Muscle layer of colon (tissue), 2 donors: ENCODE data around the gene ATP6V1D.
"Not testable (repeated sequence)": the region's sequence is repeated elsewhere in the genome, so short reads cannot be mapped to it uniquely, and the experiment has no call there.

Experiments used
- H3K27ac ChIP-seq: one replicate; pipeline ENCODE4 v1.7.0; 2013; ENCODE audit warnings: low read depth, mild to moderate bottlenecking, low read length, moderate library complexity
- H3K27me3 ChIP-seq, 2 donors: one replicate each; pipeline ENCODE4 v1.7.0; 2013; ENCODE audit warnings: low read length in 2 of 2, mild to moderate bottlenecking in 2 of 2; ENCODE audit not compliant: insufficient read depth in 2 of 2, control insufficient read depth in 1 of 2
- H3K36me3 ChIP-seq: one replicate; pipeline ENCODE4 v1.7.0; 2013; ENCODE audit warnings: mild to moderate bottlenecking, low read length; ENCODE audit not compliant: insufficient read depth
- H3K4me1 ChIP-seq: one replicate; pipeline ENCODE4 v1.7.0; 2013; ENCODE audit warnings: mild to moderate bottlenecking, low read length; ENCODE audit not compliant: insufficient read depth
- H3K4me3 ChIP-seq, 2 donors: one replicate each; pipeline ENCODE4 v1.7.0; 2013; ENCODE audit warnings: low read length in 2 of 2, low read depth in 1 of 2, mild to moderate bottlenecking in 1 of 2, moderate library complexity in 1 of 2
- H3K9ac ChIP-seq: one replicate; pipeline ENCODE4 v1.7.0; 2013; ENCODE audit warnings: low read length
- H3K9me3 ChIP-seq: one replicate; pipeline ENCODE4 v1.7.0; 2013; ENCODE audit warnings: mild to moderate bottlenecking, low read length
- donor health status: abdominal sarcoma.
- donor health status: Adenocarcinoma of cecum.

Gene ATP6V1D

DNA sequence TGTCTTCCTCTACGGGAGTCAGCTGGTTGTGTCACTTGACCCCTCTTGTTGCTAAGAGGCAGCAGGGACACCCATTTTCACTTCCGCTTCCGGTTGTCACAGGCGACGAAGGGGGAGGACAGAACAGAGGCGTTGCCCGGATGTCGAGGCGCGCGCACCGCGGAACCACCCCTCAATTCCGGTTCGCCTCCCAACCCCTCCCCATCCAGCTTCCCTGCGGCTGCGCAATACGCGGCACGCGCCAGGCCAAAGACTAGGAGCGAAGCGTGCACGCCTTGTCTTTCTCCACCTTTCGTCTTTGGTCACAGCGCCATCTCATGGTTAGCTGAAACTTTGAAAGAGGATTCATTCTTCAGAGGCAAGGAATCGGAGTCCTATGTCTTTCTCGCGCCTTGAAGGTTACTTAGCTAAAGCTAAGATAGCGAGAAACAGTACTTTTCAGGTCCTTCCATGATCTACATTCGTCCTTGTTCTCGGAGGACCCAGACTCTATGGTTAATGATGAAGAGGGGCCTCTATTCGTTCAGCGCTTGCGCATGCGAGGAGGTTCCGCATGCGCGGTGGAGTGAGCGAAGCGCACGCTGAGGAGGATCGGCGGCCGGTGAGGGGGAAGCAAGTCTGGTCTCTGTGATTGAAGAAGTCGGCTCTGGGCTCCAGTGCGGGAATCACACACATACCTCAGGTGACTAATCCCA, at the start of gene ATP6V1D, which contains the start of gene EIF2S1:
ATP6V1D (minus strand) TSS at position 30 of the 695 bp plus-strand sequence. CDS start 106 bp downstream, outside the sequence.
EIF2S1 (plus strand) TSS at position 554 of the 695 bp plus-strand sequence. CDS start 4,440 bp downstream, outside the sequence.
- Histone ChIP-seq H3K4me3 (peak within 1 kb of the TSS; percentile 69 to 98), H3K9ac (peak within 1 kb of the TSS; percentile 89), H3K4me1 (peaks cover 37% of the 10 kb centered on the region), H3K27me3 (no peaks in the 10 kb centered on the region), H3K27ac (peak within 1 kb of the TSS; percentile 83), H3K36me3 (peaks cover 8% of the 10 kb centered on the region), H3K9me3 (no peaks in the 10 kb centered on the region)

DNA sequence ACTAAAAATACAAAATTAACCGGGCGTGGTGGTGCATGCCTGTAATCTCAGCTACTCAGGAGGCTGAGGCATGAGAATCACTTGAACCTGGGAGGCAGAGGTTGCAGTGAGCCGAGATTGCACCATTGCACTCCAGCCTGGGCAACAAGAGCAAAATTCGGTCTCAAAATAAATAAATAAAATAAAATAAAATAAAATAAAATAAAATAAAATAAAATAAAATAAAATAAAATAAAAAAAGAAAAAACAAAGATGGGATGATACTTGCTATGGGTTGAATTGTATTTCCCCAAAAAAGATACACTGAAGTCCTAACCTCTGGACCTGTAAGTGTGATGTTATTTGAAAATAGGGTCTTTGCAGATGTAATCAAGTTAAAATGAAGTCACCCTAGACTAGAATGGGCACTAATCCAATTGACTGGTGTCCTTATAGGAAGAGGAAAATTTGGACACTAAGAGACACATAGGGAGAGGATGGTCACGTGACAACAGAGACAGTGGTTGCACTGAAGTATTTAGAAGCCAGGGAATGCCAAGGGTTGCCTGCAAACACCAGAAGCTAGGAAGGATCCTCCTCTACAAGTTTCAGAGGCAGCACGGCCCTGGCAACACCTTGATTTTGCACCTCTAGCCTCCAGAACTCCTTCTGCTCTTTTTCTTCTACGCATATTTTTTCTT, 48.7 kb upstream of the ATP6V1D start:
- H3K4me1 ChIP-seq, H3K27ac ChIP-seq, H3K4me3 ChIP-seq, H3K36me3 ChIP-seq, H3K9me3 ChIP-seq, H3K9ac ChIP-seq: not testable (repeated sequence)
- H3K27me3 ChIP-seq: peaks cover 9 to 12% of the 10 kb centered on the region in 2 donors

DNA sequence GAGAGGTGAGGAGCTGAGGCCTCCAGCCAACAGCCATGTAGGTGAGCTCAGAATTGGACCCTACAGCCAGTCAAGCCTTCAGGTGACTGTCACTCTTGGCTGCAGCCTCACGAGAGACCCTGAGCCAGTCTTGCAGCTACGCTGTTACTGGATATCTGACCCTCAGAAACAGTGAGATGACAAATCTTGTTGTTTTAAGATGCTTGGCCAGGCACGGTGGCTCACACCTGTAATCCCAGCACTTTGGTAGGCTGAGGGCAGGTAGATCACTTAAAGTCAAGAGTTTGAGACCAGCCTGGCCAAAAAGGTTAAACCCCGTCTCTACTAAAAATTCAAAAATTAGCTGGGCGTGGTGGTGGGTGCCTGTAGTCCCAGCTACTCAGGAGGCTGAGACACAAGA, 46.2 kb upstream of the ATP6V1D start:
- Histone ChIP-seq H3K36me3 (no peaks in the 10 kb centered on the region), H3K9me3 (no peaks in the 10 kb centered on the region), H3K4me3 (no peak overlapping the region), H3K9ac (no peak overlapping the region), H3K27me3 (no peaks in the 10 kb centered on the region), H3K27ac (no peak overlapping the region), H3K4me1 (no peaks in the 10 kb centered on the region)

DNA sequence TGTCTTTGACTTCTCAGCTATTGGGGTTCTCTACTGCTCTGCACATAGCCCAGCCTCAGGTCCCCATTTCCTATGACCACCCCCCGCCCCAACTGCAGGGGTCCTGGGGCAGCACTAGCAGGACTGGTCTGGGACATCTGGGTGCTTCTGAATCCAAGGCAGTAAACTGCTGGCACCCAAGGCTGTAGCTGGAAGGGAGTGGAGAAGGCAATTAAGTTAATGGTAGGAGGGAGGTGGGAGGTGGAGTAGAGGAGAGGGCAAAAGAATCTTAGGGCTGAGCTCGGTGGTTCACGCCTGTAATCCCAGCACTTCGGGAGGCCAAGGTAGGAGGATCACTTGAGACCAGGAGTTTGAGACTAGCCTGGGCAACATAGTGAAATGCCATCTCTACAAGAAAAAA, 40.8 kb upstream of the ATP6V1D start:
- no peak overlapping the region for H3K4me3 ChIP-seq
- no peak overlapping the region for H3K9ac ChIP-seq
- H3K27ac ChIP-seq: no peak overlapping the region
- no peaks in the 10 kb centered on the region for H3K27me3 ChIP-seq
- H3K36me3 ChIP-seq: no peaks in the 10 kb centered on the region
- no peaks in the 10 kb centered on the region for H3K9me3 ChIP-seq
- H3K4me1 ChIP-seq: no peaks in the 10 kb centered on the region

DNA sequence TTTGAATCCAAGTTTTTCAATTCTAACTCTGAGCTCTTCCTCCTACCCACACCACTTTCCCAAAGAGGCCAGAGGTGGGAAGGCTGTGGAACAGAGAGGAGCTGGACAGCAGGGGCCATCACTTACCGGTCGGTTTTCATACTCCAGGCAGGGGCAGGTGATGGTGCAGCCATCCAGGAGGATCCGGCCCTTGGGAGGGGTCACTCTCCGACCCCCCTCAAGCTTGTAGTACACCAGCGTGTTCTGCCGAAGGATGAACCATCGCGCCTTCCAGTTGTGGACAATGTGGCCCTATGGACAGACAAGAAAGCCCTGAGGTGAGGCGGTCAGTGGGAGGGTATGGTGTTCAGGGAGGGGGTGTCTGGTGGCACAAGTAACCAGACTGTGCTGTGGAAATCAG, 37.9 kb upstream of the ATP6V1D start:
- Histone ChIP-seq H3K27ac (no peak overlapping the region), H3K4me3 (no peak overlapping the region), H3K9ac (no peak overlapping the region), H3K9me3 (no peaks in the 10 kb centered on the region), H3K36me3 (no peaks in the 10 kb centered on the region), H3K4me1 (no peaks in the 10 kb centered on the region), H3K27me3 (no peaks in the 10 kb centered on the region)

DNA sequence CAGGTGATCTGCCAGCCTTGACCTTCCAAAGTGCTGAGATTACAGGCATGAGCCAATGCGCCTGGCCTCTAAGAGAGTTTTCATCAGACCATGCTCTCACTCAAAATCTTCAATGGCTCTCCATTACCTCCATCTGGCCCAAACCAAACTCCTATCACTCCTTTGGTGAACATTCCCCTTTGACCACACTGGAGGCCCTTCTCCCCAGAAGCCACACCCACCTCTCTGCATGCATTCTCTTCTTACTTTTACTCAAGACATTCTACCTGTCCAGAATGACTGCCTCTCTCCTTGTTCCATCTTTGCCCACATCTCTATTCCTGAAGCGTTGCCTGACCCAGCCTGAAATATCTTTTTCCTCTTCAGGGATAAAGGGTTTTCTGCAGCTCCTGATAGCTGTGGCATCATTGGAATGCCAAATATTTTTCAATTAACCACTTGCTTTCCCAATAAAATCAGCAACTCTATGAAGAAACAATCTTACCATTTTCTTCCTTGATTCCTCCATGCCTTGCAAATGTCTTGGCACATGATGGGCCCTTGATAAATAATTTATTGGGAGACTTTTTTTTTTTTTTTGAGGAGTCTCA, 36.9 kb upstream of the ATP6V1D start:
- H3K27me3 ChIP-seq: no peaks in the 10 kb centered on the region
- H3K36me3 ChIP-seq: no peaks in the 10 kb centered on the region
- no peak overlapping the region for H3K27ac ChIP-seq
- H3K4me1 ChIP-seq: no peaks in the 10 kb centered on the region
- H3K4me3 ChIP-seq: no peak overlapping the region
- no peaks in the 10 kb centered on the region for H3K9me3 ChIP-seq
- H3K9ac ChIP-seq: no peak overlapping the region

DNA sequence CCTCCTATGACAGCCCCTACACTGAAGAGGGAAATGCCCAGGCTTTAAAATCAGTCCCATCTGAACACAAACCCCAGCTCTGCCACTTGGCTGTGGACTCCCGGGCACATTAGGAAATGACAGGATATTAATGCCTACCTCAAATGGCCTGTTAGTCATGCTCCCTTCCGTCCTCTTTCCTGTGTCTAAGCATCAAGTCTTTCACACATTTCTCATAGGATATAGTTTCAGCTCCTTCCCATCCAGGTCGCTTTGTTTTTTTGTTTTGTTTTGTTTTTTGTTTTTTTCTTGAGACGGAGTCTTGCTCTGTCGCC, 36.2 kb upstream of the ATP6V1D start:
- H3K27me3 ChIP-seq: no peaks in the 10 kb centered on the region
- no peaks in the 10 kb centered on the region for H3K9me3 ChIP-seq
- no peak overlapping the region for H3K9ac ChIP-seq
- H3K4me1 ChIP-seq: no peaks in the 10 kb centered on the region
- no peaks in the 10 kb centered on the region for H3K36me3 ChIP-seq
- H3K4me3 ChIP-seq: no peak overlapping the region
- H3K27ac ChIP-seq: no peak overlapping the region

DNA sequence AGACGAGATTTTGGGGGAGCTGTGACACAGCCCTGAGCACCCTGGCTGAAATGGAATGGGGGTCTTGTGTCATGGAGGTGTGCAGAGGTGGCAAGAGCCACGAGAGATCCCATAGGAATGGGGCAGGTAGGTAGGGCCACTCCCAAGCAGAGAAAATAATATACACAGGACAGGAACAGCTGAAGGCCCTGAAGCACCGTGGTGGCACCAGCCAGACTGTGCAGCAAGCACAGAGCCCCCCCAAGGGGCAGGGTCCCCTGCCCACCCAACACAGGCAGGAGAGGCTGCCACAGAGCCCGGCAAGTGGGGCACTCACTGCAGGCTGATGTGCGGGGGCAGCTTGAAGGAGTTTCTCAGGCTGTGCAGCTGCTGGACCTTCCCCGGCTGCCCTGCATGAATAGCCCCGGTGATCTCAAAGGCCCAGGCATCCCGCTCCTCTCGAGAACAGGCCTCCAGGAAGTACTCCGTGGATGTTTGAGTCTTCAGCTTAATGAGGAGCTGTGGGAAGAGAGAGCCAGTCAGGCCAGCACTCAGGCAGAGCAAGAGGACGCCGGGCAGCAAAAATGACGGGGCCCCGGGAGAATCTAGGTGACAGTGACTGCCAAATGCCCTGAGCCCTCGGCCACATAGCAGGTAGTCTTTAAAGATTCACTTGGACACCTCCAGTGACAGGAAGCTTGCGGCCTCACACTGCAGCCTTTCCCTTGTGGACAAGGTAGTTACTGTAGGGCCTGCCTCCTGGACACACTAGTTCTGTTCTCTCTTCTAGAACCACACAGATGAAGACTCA, 35.7 kb upstream of the ATP6V1D start:
- H3K4me3 ChIP-seq: no peak overlapping the region

DNA sequence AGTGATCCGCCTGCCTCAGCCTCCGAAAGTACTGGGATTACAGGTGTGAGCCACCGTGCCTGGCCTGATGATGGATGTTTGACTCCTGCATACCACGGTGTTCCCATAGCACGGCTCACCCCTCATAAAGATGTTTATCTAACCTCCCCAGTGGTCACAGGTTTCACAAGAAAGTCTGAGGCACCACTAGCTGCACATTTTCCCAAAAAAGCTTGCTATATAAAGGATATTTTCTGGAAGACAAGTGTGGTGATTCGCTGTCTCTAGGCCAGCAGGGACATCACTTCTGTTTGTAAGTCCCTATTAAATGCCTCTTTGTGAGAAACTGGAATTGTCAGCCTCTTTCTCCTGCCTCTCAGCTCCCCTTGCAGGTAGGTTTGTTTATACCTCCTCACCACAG, 34.1 kb upstream of the ATP6V1D start:
- no peak overlapping the region for H3K4me3 ChIP-seq
- H3K27me3 ChIP-seq: no peaks in the 10 kb centered on the region
- H3K4me1 ChIP-seq: no peaks in the 10 kb centered on the region
- no peak overlapping the region for H3K9ac ChIP-seq
- no peak overlapping the region for H3K27ac ChIP-seq
- no peaks in the 10 kb centered on the region for H3K36me3 ChIP-seq
- no peaks in the 10 kb centered on the region for H3K9me3 ChIP-seq

More for the DNA sequence above, 35.7 kb upstream of the ATP6V1D start:
- H3K4me1 ChIP-seq: no peaks in the 10 kb centered on the region
- H3K36me3 ChIP-seq: no peaks in the 10 kb centered on the region
- no peak overlapping the region for H3K9ac ChIP-seq
- no peaks in the 10 kb centered on the region for H3K9me3 ChIP-seq
- H3K27ac ChIP-seq: no peak overlapping the region
- H3K27me3 ChIP-seq: no peaks in the 10 kb centered on the region

DNA sequence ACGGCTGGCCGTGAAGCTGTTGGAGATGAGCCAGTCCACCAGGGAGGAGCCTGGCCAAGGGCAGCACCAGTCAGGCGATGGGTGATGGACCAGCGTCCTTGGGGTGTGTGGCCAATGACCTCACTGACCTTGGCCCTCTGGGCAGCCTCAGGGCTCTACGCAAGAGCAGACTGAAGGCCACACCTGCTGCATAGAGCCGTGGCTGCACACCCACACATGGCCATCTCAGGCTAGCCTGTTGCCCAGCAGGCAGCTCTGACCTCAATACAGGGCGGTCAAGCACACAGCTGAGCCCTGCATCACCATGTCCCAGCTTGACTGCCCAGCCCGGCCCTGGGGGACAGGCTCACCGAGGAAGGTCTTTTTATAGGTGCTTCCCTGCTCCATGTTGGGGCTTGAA, 33.2 kb upstream of the ATP6V1D start:
- H3K36me3 ChIP-seq: no peaks in the 10 kb centered on the region
- H3K4me3 ChIP-seq: no peak overlapping the region
- H3K9me3 ChIP-seq: no peaks in the 10 kb centered on the region
- no peak overlapping the region for H3K9ac ChIP-seq
- H3K4me1 ChIP-seq: no peaks in the 10 kb centered on the region
- no peaks in the 10 kb centered on the region for H3K27me3 ChIP-seq
- no peak overlapping the region for H3K27ac ChIP-seq

DNA sequence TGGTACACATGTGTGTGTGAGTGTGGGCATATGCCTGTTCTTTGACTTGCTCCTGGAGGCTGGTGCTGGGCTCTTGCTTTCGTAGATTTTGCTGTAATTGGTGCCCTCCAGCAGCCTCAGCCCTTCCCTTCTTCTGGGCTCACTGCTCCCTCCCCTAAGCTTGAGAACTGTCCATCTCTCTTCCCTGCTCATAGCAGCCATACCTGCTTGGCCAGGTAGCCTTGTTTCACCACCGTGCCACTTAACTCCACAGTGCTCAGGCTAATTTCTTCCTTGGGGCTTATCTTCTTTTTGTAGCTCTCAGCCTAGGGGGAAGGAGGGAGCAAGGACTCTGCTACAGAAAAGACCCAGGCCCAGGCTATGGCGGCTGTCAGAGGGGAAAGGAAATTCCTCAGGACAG, 32.5 kb upstream of the ATP6V1D start:
- Histone ChIP-seq H3K36me3 (no peaks in the 10 kb centered on the region), H3K9me3 (no peaks in the 10 kb centered on the region), H3K4me3 (no peak overlapping the region), H3K4me1 (peaks cover 2% of the 10 kb centered on the region), H3K27me3 (no peaks in the 10 kb centered on the region), H3K27ac (no peak overlapping the region), H3K9ac (no peak overlapping the region)
